Measurements from ENCODE around the gene AK8.

Gene AK8

GRCh38 chr9:132896906-132897305, 18.8 kb upstream of the AK8 start:
- H3K36me3 ChIP-seq (ENCODE audit: low read length), result no peaks in the 10 kb centered on the region
- no peak overlapping the region for H2AFZ ChIP-seq (ENCODE audit: low read depth, low read length, severe bottlenecking)

GRCh38 chr9:132896264-132896663, 18.2 kb upstream of the AK8 start:
- Histone ChIP-seq H3K27ac (ENCODE audit: low read depth, low read length) (no peak overlapping the region), H2AFZ (ENCODE audit: low read depth, low read length, severe bottlenecking) (no peak overlapping the region), H4K20me1 (ENCODE audit: low read depth, low read length) (no peaks in the 10 kb centered on the region), H3K4me3 (ENCODE audit: insufficient read depth, low read length, poor library complexity, severe bottlenecking) (no peak overlapping the region), H3K4me2 (ENCODE audit: low read depth, low read length, poor library complexity, severe bottlenecking) (no peak overlapping the region), H3K9ac (ENCODE audit: low read length) (no peak overlapping the region), H3K79me2 (ENCODE audit: insufficient read depth, low read length) (no peaks in the 10 kb centered on the region), H3K9me3 (ENCODE audit: insufficient read depth, low read length) (no peaks in the 10 kb centered on the region), H3K27me3 (ENCODE audit: low read length) (no peaks in the 10 kb centered on the region), H3F3A (ENCODE audit: insufficient read depth) (no peaks in the 10 kb centered on the region), H3K36me3 (ENCODE audit: low read length) (no peaks in the 10 kb centered on the region), H3K9me2 (replicated peaks; ENCODE audit: insufficient read depth, low read length) (no peaks in the 10 kb centered on the region)
- TF ChIP-seq CTCF (IDR thresholded peaks at IDR 0.05; ENCODE audit: insufficient read depth, low read length, poor library complexity, severe bottlenecking) (no peak), EZH2phosphoT487 (conservative IDR thresholded peaks at IDR 0.05; ENCODE audit: low read length) (no peak)

More at GRCh38 chr9:132896906-132897305, 18.8 kb upstream of the AK8 start:
- H3F3A ChIP-seq (ENCODE audit: insufficient read depth), result no peaks in the 10 kb centered on the region
- no peak overlapping the region for H3K4me3 ChIP-seq (ENCODE audit: insufficient read depth, low read length, poor library complexity, severe bottlenecking)
- no peaks in the 10 kb centered on the region for H3K79me2 ChIP-seq (ENCODE audit: insufficient read depth, low read length)
- no peaks in the 10 kb centered on the region for H3K9me3 ChIP-seq (ENCODE audit: insufficient read depth, low read length)
- TF ChIP-seq EZH2phosphoT487 (conservative IDR thresholded peaks at IDR 0.05; ENCODE audit: low read length) (no peak), CTCF (IDR thresholded peaks at IDR 0.05; ENCODE audit: insufficient read depth, low read length, poor library complexity, severe bottlenecking) (no peak)
- no peaks in the 10 kb centered on the region for H3K27me3 ChIP-seq (ENCODE audit: low read length)
- H3K27ac ChIP-seq (ENCODE audit: low read depth, low read length), result no peak overlapping the region
- H3K9ac ChIP-seq (ENCODE audit: low read length), result no peak overlapping the region
- no peaks in the 10 kb centered on the region for H4K20me1 ChIP-seq (ENCODE audit: low read depth, low read length)
- no peaks in the 10 kb centered on the region for H3K9me2 ChIP-seq (replicated peaks; ENCODE audit: insufficient read depth, low read length)
- H3K4me2 ChIP-seq (ENCODE audit: low read depth, low read length, poor library complexity, severe bottlenecking), result no peak overlapping the region

GRCh38 chr9:132894862-132895835, 17.1 kb upstream of the AK8 start:
- H4K20me1 ChIP-seq (ENCODE audit: low read depth, low read length), result no peaks in the 10 kb centered on the region
- no peak overlapping the region for H3K27ac ChIP-seq (ENCODE audit: low read depth, low read length)
- no peak overlapping the region for H3K9ac ChIP-seq (ENCODE audit: low read length)
- no peaks in the 10 kb centered on the region for H3K27me3 ChIP-seq (ENCODE audit: low read length)
- no peak overlapping the region for H3K4me3 ChIP-seq (ENCODE audit: insufficient read depth, low read length, poor library complexity, severe bottlenecking)
- H2AFZ ChIP-seq (ENCODE audit: low read depth, low read length, severe bottlenecking), result no peak overlapping the region
- no peak overlapping the region for H3K4me2 ChIP-seq (ENCODE audit: low read depth, low read length, poor library complexity, severe bottlenecking)
- no peaks in the 10 kb centered on the region for H3K79me2 ChIP-seq (ENCODE audit: insufficient read depth, low read length)
- no peaks in the 10 kb centered on the region for H3F3A ChIP-seq (ENCODE audit: insufficient read depth)
- H3K9me3 ChIP-seq (ENCODE audit: insufficient read depth, low read length), result no peaks in the 10 kb centered on the region
- no peaks in the 10 kb centered on the region for H3K36me3 ChIP-seq (ENCODE audit: low read length)
- no peak for TF ChIP-seq CTCF (IDR thresholded peaks at IDR 0.05; ENCODE audit: insufficient read depth, low read length, poor library complexity, severe bottlenecking)
- TF ChIP-seq EZH2phosphoT487 (conservative IDR thresholded peaks at IDR 0.05; ENCODE audit: low read length), result no peak
- no peaks in the 10 kb centered on the region for H3K9me2 ChIP-seq (replicated peaks; ENCODE audit: insufficient read depth, low read length)
